ENCODE results near the gene PRR30. TPM values are rescaled to one million over a fixed set of nuclear protein-coding genes. Genes with fewer than 3 reads are reported as not detected.

PRR30 gene
- total RNA-seq, 1 donor from 2014 or later, result not detected

Other genes with a start within 250 kb of the PRR30 start
- gene MAPRE3, start 168.8 kb downstream of the PRR30 start, total RNA-seq, result 2.2 and 3.4 TPM in 2 replicates
- gene TMEM214, start 106.4 kb downstream of the PRR30 start, total RNA-seq, result 117 and 125 TPM in 2 replicates
- gene AGBL5, start 87.7 kb downstream of the PRR30 start, total RNA-seq, result 11.1 and 14.2 TPM in 2 replicates
- 390 and 415 TPM in 2 replicates for gene OST4, start 67.8 kb downstream of the PRR30 start, total RNA-seq
- gene EMILIN1, start 60.8 kb downstream of the PRR30 start, total RNA-seq, result 1.4 and 1.7 TPM in 2 replicates
- gene KHK, start 52.6 kb downstream of the PRR30 start, total RNA-seq, result 12.4 and 14.3 TPM in 2 replicates
- 3.5 and 3.9 TPM in 2 replicates for gene CGREF1, start 20.3 kb downstream of the PRR30 start, total RNA-seq
- gene ABHD1, start 15.6 kb downstream of the PRR30 start, total RNA-seq, result 0.24 and 0.54 TPM in 2 replicates
- gene PREB, start 4.8 kb downstream of the PRR30 start, total RNA-seq, result 81.2 and 82.7 TPM in 2 replicates
- gene TCF23, start 9.6 kb upstream of the PRR30 start, total RNA-seq, result 0.05 TPM in 2 replicates
- gene ATRAID, start 72.6 kb upstream of the PRR30 start, total RNA-seq, result 77.9 and 80.9 TPM in 2 replicates
- gene SLC5A6, start 72.9 kb upstream of the PRR30 start, total RNA-seq, result 46.8 and 54.6 TPM in 2 replicates
- 68.3 and 72.3 TPM in 2 replicates for gene CAD, start 78.0 kb upstream of the PRR30 start, total RNA-seq
- 0.64 and 0.68 TPM in 2 replicates for gene SLC30A3, start 123.6 kb upstream of the PRR30 start, total RNA-seq
- not detected in 2 replicates for gene DNAJC5G, start 136.0 kb upstream of the PRR30 start, total RNA-seq
- 0.10 TPM in 1 of 2 replicates, not detected in the other for gene TRIM54, start 143.0 kb upstream of the PRR30 start, total RNA-seq
- 1.6 and 2.6 TPM in 2 replicates for gene UCN, start 169.0 kb upstream of the PRR30 start, total RNA-seq
- 97.0 and 105 TPM in 2 replicates for gene MPV17, start 183.7 kb upstream of the PRR30 start, total RNA-seq
- gene GTF3C2, start 217.4 kb upstream of the PRR30 start, total RNA-seq, result 70.0 and 77.4 TPM in 2 replicates
- gene EIF2B4, start 230.9 kb upstream of the PRR30 start, total RNA-seq, result 48.3 and 48.7 TPM in 2 replicates
- gene SNX17, start 231.2 kb upstream of the PRR30 start, total RNA-seq, result 128 and 129 TPM in 2 replicates
- 19.7 and 20.2 TPM in 2 replicates for gene ZNF513, start 241.3 kb upstream of the PRR30 start, total RNA-seq

Data from T-helper 1 cell treated with Interleukin-12 subunit alpha and Interleukin-12 subunit beta and Interleukin-4 antibody, amounts not matched to agents 30 ng/mL and 1 ng/mL, for 36 hours (primary cell).